HepG2 (cell line): ENCODE results near the gene SMC1A. TPM values are rescaled to one million over a fixed set of nuclear protein-coding genes. Genes with fewer than 3 reads are reported as not detected.

ENCODE experiments used
- ATAC-seq: fragments of 200-7000 bp; cut with Tn5 transposase; 3 replicates; pipeline ENCODE4 v1.9.1; 2020; ENCODE audit warnings: mild to moderate bottlenecking, moderate library complexity
- BruUV-seq: library from RNA; stranded (reverse); fragments of 400-500 nt; replicated peaks from 2 replicates; lab custom pipeline; 2021; lab: Mats Ljungman, UMichigan
- CTCF ChIA-PET: fragments of 300-600 bp; formaldehyde crosslinking; extraction: SDS; loops from one replicate; lab custom pipeline; 2021; ENCODE audit warnings: low total read pairs, inconsistent platforms, low intra/inter-chr PET ratio; lab: Yijun Ruan, JAX
- POLR2A ChIA-PET: fragments of 350-600 bp; sonication (Branson Sonifier 250); formaldehyde crosslinking; loops from one replicate; lab custom pipeline; 2020; ENCODE audit warnings: antibody characterized with exemption, inconsistent platforms; lab: Yijun Ruan, JAX
- DNase-seq: peaks from one replicate; pipeline ENCODE4 v3.0.0-alpha.2; 2015; ENCODE audit warnings: low spot score
- FAIRE-seq: peaks from 3 replicates; lab custom pipeline; 2011; peaks lifted over from hg19 to GRCh38; lab: Jason Lieb, UNC
- H2AFZ ChIP-seq: one replicate; pipeline ENCODE4 v1.6.1; 2011; ENCODE audit warnings: low read length, inconsistent platforms
- H3K27ac ChIP-seq: fragments of 300-600 bp; 3 replicates; pipeline ENCODE4 v1.8.0; 2011; ENCODE audit warnings: mixed run types, mild to moderate bottlenecking, mixed read lengths, low read length, inconsistent platforms; ENCODE audit not compliant: insufficient read depth; ENCODE audit errors: extremely low read length
- H3K27me3 ChIP-seq, 2 experiments: fragments of 200-600 bp in 1 of 2; 2 replicates in 1 of 2; 3 replicates in 1 of 2; pipeline versions ENCODE4 v1.6.0 to v1.8.0; 2011; ENCODE audit warnings: low read length in 2 of 2, mild to moderate bottlenecking in 2 of 2, moderate library complexity in 2 of 2, inconsistent platforms in 1 of 2; ENCODE audit not compliant: insufficient read depth in 2 of 2, control insufficient read depth in 1 of 2
- H3K36me3 ChIP-seq, 2 experiments: fragments of 200-600 bp in 1 of 2; replicated peaks in 1 of 2; 2 replicates in 1 of 2; 3 replicates in 1 of 2; pipeline versions ENCODE4 v1.5.1 to v1.8.0; 2011; ENCODE audit warnings: low read length in 2 of 2, inconsistent platforms in 1 of 2; ENCODE audit not compliant: insufficient read depth in 2 of 2, control insufficient read depth in 1 of 2
- H3K4me1 ChIP-seq: 2 replicates; pipeline ENCODE4 v1.5.1; 2012; ENCODE audit warnings: low read length, inconsistent platforms; ENCODE audit not compliant: insufficient read depth
- H3K4me2 ChIP-seq: 2 replicates; pipeline ENCODE4 v1.6.0; 2011; ENCODE audit warnings: low read depth, low read length, inconsistent platforms
- H3K4me3 ChIP-seq, 3 experiments: fragments of 200-600 bp in 1 of 3; sonication (generic), shearing (Covaris generic) in 1 of 3; replicated peaks in 1 of 3; 2 replicates each; pipeline ENCODE4 v1.5.1; 2011 to 2016; ENCODE audit warnings: low read length in 3 of 3, inconsistent platforms in 2 of 3, low read depth in 2 of 3, mild to moderate bottlenecking in 2 of 3, control low read depth in 1 of 3, mixed read lengths in 1 of 3; ENCODE audit not compliant: insufficient read depth in 1 of 3
- H3K79me2 ChIP-seq: one replicate; pipeline ENCODE4 v1.6.1; 2011; ENCODE audit warnings: low read length, inconsistent platforms; ENCODE audit not compliant: insufficient read depth
- H3K9ac ChIP-seq: 2 replicates; pipeline ENCODE4 v1.6.0; 2011; ENCODE audit warnings: mild to moderate bottlenecking, low read depth, low read length, inconsistent platforms; ENCODE audit not compliant: insufficient read depth
- H3K9me3 ChIP-seq: 2 replicates; pipeline ENCODE4 v1.5.1; 2012; ENCODE audit warnings: mild to moderate bottlenecking, low read length
- H4K20me1 ChIP-seq: 2 replicates; pipeline ENCODE4 v1.6.0; 2011; ENCODE audit warnings: inconsistent platforms, mild to moderate bottlenecking, low read length, moderate library complexity; ENCODE audit not compliant: insufficient read depth
- NFYC ChIP-seq: IDR thresholded peaks from 2 replicates; pipeline ENCODE4 v1.6.1; 2016; ENCODE audit warnings: missing genetic modification reagents, missing compliant biosample characterization
- ZNF160 ChIP-seq: sonication (generic); formaldehyde crosslinking; IDR thresholded peaks from 2 replicates; pipeline ENCODE4 v1.8.0; 2022; ENCODE audit warnings: mild to moderate bottlenecking, inconsistent platforms, missing genetic modification reagents
- ZNF577 ChIP-seq: sonication (generic); formaldehyde crosslinking; IDR thresholded peaks from 2 replicates; pipeline ENCODE4 v1.4.0; 2020; ENCODE audit warnings: mild to moderate bottlenecking, low read depth, missing genetic modification reagents, borderline replicate concordance
- ZNF780A ChIP-seq: sonication (generic); formaldehyde crosslinking; IDR thresholded peaks from 2 replicates; pipeline ENCODE4 v1.8.0; 2022; ENCODE audit warnings: mild to moderate bottlenecking, missing genetic modification reagents, moderate library complexity
- in situ Hi-C: cut with HindIII; loops from 2 replicates; pipeline ENCODE4 v1.10.0; 2017; ENCODE audit warnings: low pct_unique_long_range_greater_than_20kb; ENCODE audit not compliant: extremely low pct_ligation_motif_present
- intact Hi-C: fragments of 100-400 bp; cut with micrococcal nuclease; formaldehyde crosslinking; loops from one replicate; pipeline ENCODE4 v1.10.0; 2022; ENCODE audit not compliant: unreplicated experiment
- polyA plus RNA-seq, 8 experiments: library from polyadenylated mRNA; depleted of rRNA in 3 of 8; stranded (reverse) in 7 of 8; unstranded in 1 of 8; fragments of >200 nt; fragmentation: Illumina TruSeq in 4 of 8; extraction: Trizol in 4 of 8; gene quantifications; 2 replicates each; pipeline versions ENCODE4 v1.2.1 to v1.2.3, GENCODE V29; 2011 to 2016; ENCODE audit warnings: low read depth in 4 of 8, missing spikeins in 1 of 8, mixed read lengths in 1 of 8; ENCODE audit not compliant: insufficient read depth in 1 of 8
- total RNA-seq, 5 experiments: library from RNA; depleted of rRNA; stranded (reverse); fragments of >200 nt; fragmentation: Illumina TruSeq; extraction: Trizol; gene quantifications; 2 replicates each; pipeline ENCODE4 v1.2.3, GENCODE V29; 2016; ENCODE audit warnings: low read depth in 1 of 5
- TF ChIP-seq, protein P1 (sequence below): sonication (generic); formaldehyde crosslinking; IDR thresholded peaks from 2 replicates; pipeline ENCODE4 v1.4.0; 2020; ENCODE audit warnings: mild to moderate bottlenecking, missing genetic modification reagents
- TF ChIP-seq, protein P2 (sequence below): sonication (generic); formaldehyde crosslinking; IDR thresholded peaks from 2 replicates; pipeline ENCODE4 v1.4.0; 2020; ENCODE audit warnings: missing genetic modification reagents
- TF ChIP-seq, protein P3 (sequence below): sonication (generic); formaldehyde crosslinking; IDR thresholded peaks from 2 replicates; pipeline ENCODE4 v1.5.0; 2020; ENCODE audit warnings: mild to moderate bottlenecking, missing genetic modification reagents, moderate library complexity

The SMC1A gene
- total and polyA plus RNA-seq, 2 of the 13 experiments (the other 11 are each of a cell fraction or from before 2014, with no cell fraction given), result 9.4 to 46.6 TPM

DNA sequence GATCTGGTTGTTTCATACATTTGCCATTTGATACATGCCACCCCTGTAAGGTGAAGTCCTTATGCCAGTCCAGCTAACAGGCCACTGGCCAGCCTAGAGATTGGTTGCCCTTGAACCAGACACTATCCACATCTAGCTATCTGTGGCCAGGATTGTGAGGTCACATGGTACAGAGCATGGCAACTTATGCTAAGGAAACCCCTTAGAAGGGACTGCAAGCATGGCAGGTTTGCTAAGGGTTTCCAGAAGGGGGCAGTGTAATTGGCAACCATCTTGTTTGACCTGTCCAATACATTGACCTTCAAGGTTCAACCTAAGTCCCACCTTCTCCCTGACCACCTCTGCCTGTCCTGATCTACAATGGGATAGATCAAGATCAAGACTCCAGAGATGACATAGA lies 47.5 kb downstream of the SMC1A start:
- no peaks in the 10 kb centered on the region for H3K27me3 ChIP-seq
- DNase-seq (no peak), FAIRE-seq (no peak), ATAC-seq (no peak)
- TF ChIP-seq, protein P1, sequence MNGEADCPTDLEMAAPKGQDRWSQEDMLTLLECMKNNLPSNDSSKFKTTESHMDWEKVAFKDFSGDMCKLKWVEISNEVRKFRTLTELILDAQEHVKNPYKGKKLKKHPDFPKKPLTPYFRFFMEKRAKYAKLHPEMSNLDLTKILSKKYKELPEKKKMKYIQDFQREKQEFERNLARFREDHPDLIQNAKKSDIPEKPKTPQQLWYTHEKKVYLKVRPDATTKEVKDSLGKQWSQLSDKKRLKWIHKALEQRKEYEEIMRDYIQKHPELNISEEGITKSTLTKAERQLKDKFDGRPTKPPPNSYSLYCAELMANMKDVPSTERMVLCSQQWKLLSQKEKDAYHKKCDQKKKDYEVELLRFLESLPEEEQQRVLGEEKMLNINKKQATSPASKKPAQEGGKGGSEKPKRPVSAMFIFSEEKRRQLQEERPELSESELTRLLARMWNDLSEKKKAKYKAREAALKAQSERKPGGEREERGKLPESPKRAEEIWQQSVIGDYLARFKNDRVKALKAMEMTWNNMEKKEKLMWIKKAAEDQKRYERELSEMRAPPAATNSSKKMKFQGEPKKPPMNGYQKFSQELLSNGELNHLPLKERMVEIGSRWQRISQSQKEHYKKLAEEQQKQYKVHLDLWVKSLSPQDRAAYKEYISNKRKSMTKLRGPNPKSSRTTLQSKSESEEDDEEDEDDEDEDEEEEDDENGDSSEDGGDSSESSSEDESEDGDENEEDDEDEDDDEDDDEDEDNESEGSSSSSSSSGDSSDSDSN (CRISPR knock-in tag), result no peak
- TF ChIP-seq ZNF577 (no peak), ZNF780A (CRISPR knock-in tag) (no peak), NFYC (CRISPR knock-in tag) (no peak), ZNF160 (CRISPR knock-in tag) (no peak)
- TF ChIP-seq, protein P2, sequence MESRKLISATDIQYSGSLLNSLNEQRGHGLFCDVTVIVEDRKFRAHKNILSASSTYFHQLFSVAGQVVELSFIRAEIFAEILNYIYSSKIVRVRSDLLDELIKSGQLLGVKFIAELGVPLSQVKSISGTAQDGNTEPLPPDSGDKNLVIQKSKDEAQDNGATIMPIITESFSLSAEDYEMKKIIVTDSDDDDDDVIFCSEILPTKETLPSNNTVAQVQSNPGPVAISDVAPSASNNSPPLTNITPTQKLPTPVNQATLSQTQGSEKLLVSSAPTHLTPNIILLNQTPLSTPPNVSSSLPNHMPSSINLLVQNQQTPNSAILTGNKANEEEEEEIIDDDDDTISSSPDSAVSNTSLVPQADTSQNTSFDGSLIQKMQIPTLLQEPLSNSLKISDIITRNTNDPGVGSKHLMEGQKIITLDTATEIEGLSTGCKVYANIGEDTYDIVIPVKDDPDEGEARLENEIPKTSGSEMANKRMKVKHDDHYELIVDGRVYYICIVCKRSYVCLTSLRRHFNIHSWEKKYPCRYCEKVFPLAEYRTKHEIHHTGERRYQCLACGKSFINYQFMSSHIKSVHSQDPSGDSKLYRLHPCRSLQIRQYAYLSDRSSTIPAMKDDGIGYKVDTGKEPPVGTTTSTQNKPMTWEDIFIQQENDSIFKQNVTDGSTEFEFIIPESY (CRISPR knock-in tag), result no peak
- TF ChIP-seq, protein P3, sequence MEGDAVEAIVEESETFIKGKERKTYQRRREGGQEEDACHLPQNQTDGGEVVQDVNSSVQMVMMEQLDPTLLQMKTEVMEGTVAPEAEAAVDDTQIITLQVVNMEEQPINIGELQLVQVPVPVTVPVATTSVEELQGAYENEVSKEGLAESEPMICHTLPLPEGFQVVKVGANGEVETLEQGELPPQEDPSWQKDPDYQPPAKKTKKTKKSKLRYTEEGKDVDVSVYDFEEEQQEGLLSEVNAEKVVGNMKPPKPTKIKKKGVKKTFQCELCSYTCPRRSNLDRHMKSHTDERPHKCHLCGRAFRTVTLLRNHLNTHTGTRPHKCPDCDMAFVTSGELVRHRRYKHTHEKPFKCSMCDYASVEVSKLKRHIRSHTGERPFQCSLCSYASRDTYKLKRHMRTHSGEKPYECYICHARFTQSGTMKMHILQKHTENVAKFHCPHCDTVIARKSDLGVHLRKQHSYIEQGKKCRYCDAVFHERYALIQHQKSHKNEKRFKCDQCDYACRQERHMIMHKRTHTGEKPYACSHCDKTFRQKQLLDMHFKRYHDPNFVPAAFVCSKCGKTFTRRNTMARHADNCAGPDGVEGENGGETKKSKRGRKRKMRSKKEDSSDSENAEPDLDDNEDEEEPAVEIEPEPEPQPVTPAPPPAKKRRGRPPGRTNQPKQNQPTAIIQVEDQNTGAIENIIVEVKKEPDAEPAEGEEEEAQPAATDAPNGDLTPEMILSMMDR, result 0 out of 2 replicates have a peak, but pooled peaks have one; percentile 11
- POLR2A ChIA-PET, result no interaction called here
- CTCF ChIA-PET, result no interaction called here
- H3K9ac ChIP-seq, result no peak overlapping the region
- H3K4me1 ChIP-seq, result no peaks in the 10 kb centered on the region
- H3K9me3 ChIP-seq, result no peaks in the 10 kb centered on the region
- no peak overlapping the region for H3K4me2 ChIP-seq
- H3K27ac ChIP-seq, result no peak overlapping the region
- H3K4me3 ChIP-seq, result no peak overlapping the region
- H3K36me3 ChIP-seq, result peaks cover 0 to 7% of the 10 kb centered on the region in 2 experiments; a peak in 1 of 5 replicates
- intact Hi-C loops, result no loop called here
- no peak overlapping the region for H2AFZ ChIP-seq
- in situ Hi-C loops, result no loop called here
- no TSS peak for BruUV-seq
- no peaks in the 10 kb centered on the region for H4K20me1 ChIP-seq
- H3K79me2 ChIP-seq, result no peaks in the 10 kb centered on the region
